Uterus (tissue), 4 donors: ENCODE data around the gene CTNND1. TPM values are rescaled to one million over a fixed set of nuclear protein-coding genes. Genes with fewer than 3 reads are reported as not detected.

ENCODE experiments used
- DNase-seq, 2 donors: peaks; one replicate each; pipeline ENCODE4 v3.0.0-alpha.2; 2019 to 2020
- H3K27ac ChIP-seq, 2 donors: fragments of 200-600 bp; sonication (generic); 1 replicate in 1 of 2; 2 replicates in 1 of 2; pipeline ENCODE4 v1.5.1; 2016 to 2018
- H3K27me3 ChIP-seq, 2 donors: fragments of 200-600 bp; sonication (generic); one replicate each; pipeline ENCODE4 v1.5.1; 2018 to 2019; ENCODE audit warnings: control low read depth in 1 of 2
- H3K36me3 ChIP-seq, 2 donors: fragments of 200-600 bp; sonication (generic); one replicate each; pipeline ENCODE4 v1.5.1; 2019; ENCODE audit warnings: control low read depth in 1 of 2
- H3K4me1 ChIP-seq, 2 donors: fragments of 200-600 bp; sonication (generic); one replicate each; pipeline ENCODE4 v1.5.1; 2018 to 2019; ENCODE audit warnings: control low read depth in 1 of 2
- H3K4me3 ChIP-seq, 2 donors: fragments of 200-600 bp; sonication (generic); 1 replicate in 1 of 2; 2 replicates in 1 of 2; pipeline ENCODE4 v1.5.1; 2018 to 2019; ENCODE audit warnings: mild to moderate bottlenecking in 1 of 2
- H3K9me3 ChIP-seq, 2 donors: fragments of 200-600 bp; sonication (generic); one replicate each; pipeline ENCODE4 v1.5.1; 2019; ENCODE audit warnings: control low read depth in 1 of 2
- POLR2A ChIP-seq, 2 donors: fragments of 450-650 bp; IDR thresholded peaks; one replicate each; pipeline ENCODE4 v1.6.1; 2016; ENCODE audit warnings: antibody characterized with exemption in 2 of 2, mild to moderate bottlenecking in 1 of 2, moderate library complexity in 1 of 2
- intact Hi-C: fragments of 100-400 bp; cut with DNase I; formaldehyde crosslinking; loops from one replicate; pipeline ENCODE4 v1.15.1; 2023; ENCODE audit warnings: low total_unique reads
- total RNA-seq, 4 donors: library from RNA; depleted of rRNA in 3 of 4; stranded (reverse); fragments of >200 nt in 3 of 4; gene quantifications; one replicate each; pipeline versions ENCODE4 v1.1.0 to v1.2.4, GENCODE V29; 2014 to 2023
- TF ChIP-seq, protein P1 (sequence below), 4 experiments: fragments of 200-600 bp in 2 of 4; fragments of 450-650 bp in 2 of 4; sonication (generic) in 2 of 4; IDR thresholded peaks; one replicate each; pipeline ENCODE4 v1.5.1; 2016 to 2019; ENCODE audit warnings: antibody characterized with exemption in 4 of 4, mild to moderate bottlenecking in 2 of 4, moderate library complexity in 1 of 4
- donor health status: DM: yes; HTN: yes; CAD: no.

The CTNND1 gene
- total RNA-seq, 4 donors from 2014 or later = 54.1 to 226 (median 166) TPM

DNA sequence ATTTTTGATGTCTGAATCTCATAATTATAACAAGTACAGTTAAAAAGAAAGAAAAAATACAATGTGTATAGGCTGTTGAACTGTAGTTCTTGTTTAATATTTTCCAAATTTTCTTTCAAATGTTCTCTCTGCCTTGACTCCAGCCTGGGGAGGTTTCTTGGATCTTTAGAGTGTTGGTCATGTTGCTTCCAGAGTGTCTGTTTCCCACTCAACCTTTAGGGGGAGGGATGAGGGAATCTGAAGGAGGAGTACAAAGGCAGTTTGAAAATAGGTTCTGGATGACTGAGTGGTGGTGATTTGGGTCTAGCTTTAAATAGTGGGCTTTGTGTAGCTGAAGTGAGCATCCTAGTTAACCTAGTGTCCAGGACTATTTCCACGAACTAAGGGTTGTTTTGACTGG lies 2.0 kb downstream of the CTNND1 start:
- Histone ChIP-seq H3K27ac (peak overlapping the region; percentile 91 to 97), H3K4me1 (peaks cover 0 to 4% of the 10 kb centered on the region in 2 donors), H3K36me3 (no peaks in the 10 kb centered on the region), H3K27me3 (no peaks in the 10 kb centered on the region), H3K4me3 (peak overlapping the region; percentile 64 to 67), H3K9me3 (no peaks in the 10 kb centered on the region)
- intact Hi-C loops = no loop called here
- no peak for DNase-seq
- TF ChIP-seq, protein P1, sequence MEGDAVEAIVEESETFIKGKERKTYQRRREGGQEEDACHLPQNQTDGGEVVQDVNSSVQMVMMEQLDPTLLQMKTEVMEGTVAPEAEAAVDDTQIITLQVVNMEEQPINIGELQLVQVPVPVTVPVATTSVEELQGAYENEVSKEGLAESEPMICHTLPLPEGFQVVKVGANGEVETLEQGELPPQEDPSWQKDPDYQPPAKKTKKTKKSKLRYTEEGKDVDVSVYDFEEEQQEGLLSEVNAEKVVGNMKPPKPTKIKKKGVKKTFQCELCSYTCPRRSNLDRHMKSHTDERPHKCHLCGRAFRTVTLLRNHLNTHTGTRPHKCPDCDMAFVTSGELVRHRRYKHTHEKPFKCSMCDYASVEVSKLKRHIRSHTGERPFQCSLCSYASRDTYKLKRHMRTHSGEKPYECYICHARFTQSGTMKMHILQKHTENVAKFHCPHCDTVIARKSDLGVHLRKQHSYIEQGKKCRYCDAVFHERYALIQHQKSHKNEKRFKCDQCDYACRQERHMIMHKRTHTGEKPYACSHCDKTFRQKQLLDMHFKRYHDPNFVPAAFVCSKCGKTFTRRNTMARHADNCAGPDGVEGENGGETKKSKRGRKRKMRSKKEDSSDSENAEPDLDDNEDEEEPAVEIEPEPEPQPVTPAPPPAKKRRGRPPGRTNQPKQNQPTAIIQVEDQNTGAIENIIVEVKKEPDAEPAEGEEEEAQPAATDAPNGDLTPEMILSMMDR (IDR thresholded peaks at IDR 0.05) = peak; percentile 27 to 45 (median 37)
- TF ChIP-seq POLR2A (IDR thresholded peaks at IDR 0.05) = no peak

DNA sequence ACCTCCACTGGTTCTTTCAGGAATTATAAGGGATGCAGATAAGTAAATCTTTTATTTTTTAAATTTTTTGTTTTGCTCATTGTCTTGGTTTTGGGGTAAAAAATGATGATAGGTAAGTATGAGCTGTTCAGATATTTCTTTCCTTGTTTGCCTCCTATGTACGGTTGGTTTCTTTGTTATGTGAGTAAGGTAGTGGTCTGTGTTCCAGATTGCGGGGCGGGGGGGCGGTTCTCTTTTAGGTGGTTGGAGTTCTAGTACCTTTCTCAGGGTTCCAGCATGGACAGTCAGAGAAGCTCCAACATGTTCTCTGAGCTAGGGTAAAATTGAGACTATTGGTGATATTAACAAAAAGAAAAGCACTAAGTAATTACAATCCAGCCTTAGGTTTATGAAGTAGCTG lies 2.4 kb downstream of the CTNND1 start:
- DNase-seq = no peak
- Histone ChIP-seq H3K36me3 (no peaks in the 10 kb centered on the region), H3K27me3 (no peaks in the 10 kb centered on the region), H3K9me3 (no peaks in the 10 kb centered on the region), H3K4me3 (peak overlapping the region; percentile 64 to 67), H3K27ac (peak overlapping the region; percentile 91 to 97), H3K4me1 (peaks cover 0 to 4% of the 10 kb centered on the region in 2 donors)
- intact Hi-C loops = no loop called here
- TF ChIP-seq, protein P1 (IDR thresholded peaks at IDR 0.05) = no peak
- no peak for TF ChIP-seq POLR2A (IDR thresholded peaks at IDR 0.05)

DNA sequence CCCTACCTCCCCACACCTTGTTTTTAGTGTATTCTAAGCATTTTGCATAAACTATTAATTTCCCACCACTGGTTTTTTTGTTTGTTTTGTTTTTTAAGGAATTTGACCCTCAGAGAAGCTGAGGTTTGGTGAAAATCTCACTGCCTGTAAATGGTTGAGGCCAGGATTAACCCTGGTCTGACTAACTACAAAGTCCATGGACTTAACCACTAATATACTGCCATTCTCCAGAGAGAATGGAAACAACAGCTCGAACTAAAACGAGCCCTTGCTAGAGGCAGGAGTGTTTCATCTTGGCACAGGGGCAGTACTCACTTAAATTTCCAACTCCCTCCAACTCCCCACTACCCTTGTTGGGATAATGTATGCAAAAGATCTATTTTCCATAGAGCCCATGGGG lies 3.0 kb downstream of the CTNND1 start:
- H3K27ac ChIP-seq = peak overlapping the region; percentile 91 to 97
- intact Hi-C loops = no loop called here
- peak overlapping the region; percentile 64 to 67 for H3K4me3 ChIP-seq

DNA sequence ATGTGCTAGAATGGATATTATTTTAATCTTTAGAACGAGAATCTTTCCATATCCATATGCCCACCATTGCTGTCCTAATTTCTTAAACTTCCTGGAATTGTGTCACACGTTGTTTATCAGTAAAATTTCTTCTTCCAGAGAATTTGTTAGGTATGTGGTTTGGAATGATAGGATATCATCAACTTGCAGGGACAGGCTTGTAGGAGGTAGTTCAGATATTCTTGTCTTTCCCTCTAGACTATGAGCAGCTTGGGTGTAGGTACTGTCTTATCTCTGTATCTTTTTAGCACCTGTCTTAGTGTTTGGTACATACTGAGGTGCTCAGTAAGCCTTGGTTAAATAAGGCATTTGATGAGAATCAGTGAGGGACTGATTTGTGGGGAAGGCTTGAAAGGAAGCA lies 3.4 kb downstream of the CTNND1 start:
- H3K4me1 ChIP-seq = peaks cover 0 to 4% of the 10 kb centered on the region in 2 donors
- TF ChIP-seq, protein P1 (IDR thresholded peaks at IDR 0.05) = no peak
- TF ChIP-seq POLR2A (IDR thresholded peaks at IDR 0.05) = no peak
- no peaks in the 10 kb centered on the region for H3K27me3 ChIP-seq
- DNase-seq = no peak
- H3K4me3 ChIP-seq = peak overlapping the region in 1 of 2 donors; percentile 67
- intact Hi-C loops = no loop called here
- no peaks in the 10 kb centered on the region for H3K36me3 ChIP-seq
- H3K9me3 ChIP-seq = no peaks in the 10 kb centered on the region
- peak overlapping the region; percentile 91 to 97 for H3K27ac ChIP-seq

More for the DNA sequence above, 3.0 kb downstream of the CTNND1 start:
- Histone ChIP-seq H3K4me1 (peaks cover 0 to 4% of the 10 kb centered on the region in 2 donors), H3K36me3 (no peaks in the 10 kb centered on the region), H3K27me3 (no peaks in the 10 kb centered on the region), H3K9me3 (no peaks in the 10 kb centered on the region)
- no peak for DNase-seq
- TF ChIP-seq POLR2A (IDR thresholded peaks at IDR 0.05) = no peak
- TF ChIP-seq, protein P1 (IDR thresholded peaks at IDR 0.05) = no peak

DNA sequence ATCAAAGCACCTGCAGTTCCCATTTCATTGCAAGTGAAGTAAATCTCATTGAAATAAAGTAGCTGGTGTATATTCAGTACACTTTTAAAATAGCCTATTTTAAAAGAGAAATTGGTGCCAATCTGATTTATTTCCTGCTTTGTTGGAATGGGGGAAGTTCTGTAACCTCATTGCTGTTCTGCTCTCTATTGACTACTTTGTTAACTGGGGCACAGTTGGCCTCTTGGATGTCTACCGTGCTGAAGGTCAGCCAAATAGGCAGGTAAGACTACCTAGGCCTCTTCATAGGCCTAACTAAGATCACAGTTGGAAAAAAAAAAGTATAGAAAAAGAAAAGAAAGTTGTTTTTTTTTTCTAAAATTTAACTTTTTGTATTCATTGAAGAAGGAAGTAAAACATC lies 9.2 kb downstream of the CTNND1 start:
- H3K36me3 ChIP-seq = no peaks in the 10 kb centered on the region
- no peak for TF ChIP-seq POLR2A (IDR thresholded peaks at IDR 0.05)
- TF ChIP-seq, protein P1 (IDR thresholded peaks at IDR 0.05) = no peak
- H3K4me1 ChIP-seq = peaks cover 10 to 11% of the 10 kb centered on the region in 2 donors
- H3K27me3 ChIP-seq = no peaks in the 10 kb centered on the region
- H3K9me3 ChIP-seq = no peaks in the 10 kb centered on the region
- DNase-seq = no peak
- intact Hi-C loops = no loop called here
- no peak overlapping the region for H3K27ac ChIP-seq
- H3K4me3 ChIP-seq = no peak overlapping the region
